ENCODE results near the gene FCRL3.

FCRL3 gene

GRCh38 chr1:157691285-157691920 lies 9.2 kb downstream of the FCRL3 start:
- peak; percentile 39 for DNase-seq (ENCODE audit: low spot score)
- in situ Hi-C loops (cut with MboI; ENCODE audit: low pct_unique_long_range_greater_than_20kb, low sequenced_read_pairs, unreplicated experiment) = loop anchor here (25.0 kb wide), 1 partner anchor 104 kb away; the partner anchor contains the start of gene FCRL4
- TF ChIP-seq CTCF (IDR thresholded peaks at IDR 0.05; ENCODE audit: extremely low read depth, insufficient read depth, missing control alignments) = peak; percentile 82

- in situ Hi-C loops (cut with MboI; ENCODE audit: low pct_unique_long_range_greater_than_20kb, low sequenced_read_pairs, unreplicated experiment) = loop anchor here (25.0 kb wide), 1 partner anchor 96 kb away; the partner anchor contains the start of gene FCRL4
- no peak for DNase-seq (ENCODE audit: low spot score)
- no peak for TF ChIP-seq CTCF (IDR thresholded peaks at IDR 0.05; ENCODE audit: extremely low read depth, insufficient read depth, missing control alignments)
These were observed 17.7 kb downstream of the FCRL3 start for GRCh38 chr1:157682710-157683437.

- no peak for DNase-seq (ENCODE audit: low spot score)
- TF ChIP-seq CTCF (IDR thresholded peaks at IDR 0.05; ENCODE audit: extremely low read depth, insufficient read depth, missing control alignments) = no peak
- in situ Hi-C loops (cut with MboI; ENCODE audit: low pct_unique_long_range_greater_than_20kb, low sequenced_read_pairs, unreplicated experiment) = loop anchor here (25.0 kb wide), 1 partner anchor 91 kb away; the partner anchor contains the start of gene FCRL4
These were observed 21.8 kb downstream of the FCRL3 start for GRCh38 chr1:157678721-157679120.

- TF ChIP-seq CTCF (IDR thresholded peaks at IDR 0.05; ENCODE audit: extremely low read depth, insufficient read depth, missing control alignments) = no peak
- DNase-seq (ENCODE audit: low spot score) = no peak
- in situ Hi-C loops (cut with MboI; ENCODE audit: low pct_unique_long_range_greater_than_20kb, low sequenced_read_pairs, unreplicated experiment) = no loop called here
These were observed 27.6 kb downstream of the FCRL3 start for GRCh38 chr1:157673008-157673407.

- in situ Hi-C loops (cut with MboI; ENCODE audit: low pct_unique_long_range_greater_than_20kb, low sequenced_read_pairs, unreplicated experiment) = no loop called here
- no peak for DNase-seq (ENCODE audit: low spot score)
- no peak for TF ChIP-seq CTCF (IDR thresholded peaks at IDR 0.05; ENCODE audit: extremely low read depth, insufficient read depth, missing control alignments)
These were observed 28.7 kb downstream of the FCRL3 start for GRCh38 chr1:157671895-157672294.

- TF ChIP-seq CTCF (IDR thresholded peaks at IDR 0.05; ENCODE audit: extremely low read depth, insufficient read depth, missing control alignments) = no peak
- no peak for DNase-seq (ENCODE audit: low spot score)
- in situ Hi-C loops (cut with MboI; ENCODE audit: low pct_unique_long_range_greater_than_20kb, low sequenced_read_pairs, unreplicated experiment) = no loop called here
These were observed 40.9 kb downstream of the FCRL3 start for GRCh38 chr1:157659576-157660247.

Data from GM13977 (cell line).